Stimulated activated naive B cell treated with anti-CD40 and anti-IgM and Interleukin-4, amounts not matched to agents 10 μg/mL and 1 μg/mL and 100 μg/mL, for 72 hours (primary cell): ENCODE results near the gene DENND1C.

Experiments
- ATAC-seq, 2 donors: fragments of 150-1000 bp; cut with Tn5 transposase; replicated peaks; 2 replicates each; pipeline ENCODE4 v1.10.0; 2021; ENCODE audit warnings: moderate library complexity in 1 of 2
- DNase-seq: peaks from one replicate; pipeline ENCODE4 v3.0.0; 2021
- H3K27ac Mint-ChIP-seq: one replicate; pipeline ENCODE4 v1.8.0; 2022; ENCODE audit warnings: mild to moderate bottlenecking, mixed read lengths
- H3K27me3 Mint-ChIP-seq, 2 donors: one replicate each; pipeline ENCODE4 v1.8.0; 2022; ENCODE audit warnings: mixed read lengths in 2 of 2
- H3K36me3 Mint-ChIP-seq, 2 donors: one replicate each; pipeline ENCODE4 v1.8.0; 2022; ENCODE audit warnings: mixed read lengths in 2 of 2, mild to moderate bottlenecking in 1 of 2
- H3K4me1 Mint-ChIP-seq, 2 donors: one replicate each; pipeline ENCODE4 v1.8.0; 2022; ENCODE audit warnings: mixed read lengths in 2 of 2, mild to moderate bottlenecking in 1 of 2
- H3K4me3 Mint-ChIP-seq, 2 donors: one replicate each; pipeline ENCODE4 v1.8.0; 2022; ENCODE audit warnings: mild to moderate bottlenecking in 2 of 2, mixed read lengths in 2 of 2, moderate library complexity in 1 of 2
- H3K9me3 Mint-ChIP-seq, 2 donors: one replicate each; pipeline ENCODE4 v1.8.0; 2022; ENCODE audit warnings: mixed read lengths in 2 of 2, mild to moderate bottlenecking in 1 of 2

The DENND1C gene, protein sequence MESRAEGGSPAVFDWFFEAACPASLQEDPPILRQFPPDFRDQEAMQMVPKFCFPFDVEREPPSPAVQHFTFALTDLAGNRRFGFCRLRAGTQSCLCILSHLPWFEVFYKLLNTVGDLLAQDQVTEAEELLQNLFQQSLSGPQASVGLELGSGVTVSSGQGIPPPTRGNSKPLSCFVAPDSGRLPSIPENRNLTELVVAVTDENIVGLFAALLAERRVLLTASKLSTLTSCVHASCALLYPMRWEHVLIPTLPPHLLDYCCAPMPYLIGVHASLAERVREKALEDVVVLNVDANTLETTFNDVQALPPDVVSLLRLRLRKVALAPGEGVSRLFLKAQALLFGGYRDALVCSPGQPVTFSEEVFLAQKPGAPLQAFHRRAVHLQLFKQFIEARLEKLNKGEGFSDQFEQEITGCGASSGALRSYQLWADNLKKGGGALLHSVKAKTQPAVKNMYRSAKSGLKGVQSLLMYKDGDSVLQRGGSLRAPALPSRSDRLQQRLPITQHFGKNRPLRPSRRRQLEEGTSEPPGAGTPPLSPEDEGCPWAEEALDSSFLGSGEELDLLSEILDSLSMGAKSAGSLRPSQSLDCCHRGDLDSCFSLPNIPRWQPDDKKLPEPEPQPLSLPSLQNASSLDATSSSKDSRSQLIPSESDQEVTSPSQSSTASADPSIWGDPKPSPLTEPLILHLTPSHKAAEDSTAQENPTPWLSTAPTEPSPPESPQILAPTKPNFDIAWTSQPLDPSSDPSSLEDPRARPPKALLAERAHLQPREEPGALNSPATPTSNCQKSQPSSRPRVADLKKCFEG

DNA sequence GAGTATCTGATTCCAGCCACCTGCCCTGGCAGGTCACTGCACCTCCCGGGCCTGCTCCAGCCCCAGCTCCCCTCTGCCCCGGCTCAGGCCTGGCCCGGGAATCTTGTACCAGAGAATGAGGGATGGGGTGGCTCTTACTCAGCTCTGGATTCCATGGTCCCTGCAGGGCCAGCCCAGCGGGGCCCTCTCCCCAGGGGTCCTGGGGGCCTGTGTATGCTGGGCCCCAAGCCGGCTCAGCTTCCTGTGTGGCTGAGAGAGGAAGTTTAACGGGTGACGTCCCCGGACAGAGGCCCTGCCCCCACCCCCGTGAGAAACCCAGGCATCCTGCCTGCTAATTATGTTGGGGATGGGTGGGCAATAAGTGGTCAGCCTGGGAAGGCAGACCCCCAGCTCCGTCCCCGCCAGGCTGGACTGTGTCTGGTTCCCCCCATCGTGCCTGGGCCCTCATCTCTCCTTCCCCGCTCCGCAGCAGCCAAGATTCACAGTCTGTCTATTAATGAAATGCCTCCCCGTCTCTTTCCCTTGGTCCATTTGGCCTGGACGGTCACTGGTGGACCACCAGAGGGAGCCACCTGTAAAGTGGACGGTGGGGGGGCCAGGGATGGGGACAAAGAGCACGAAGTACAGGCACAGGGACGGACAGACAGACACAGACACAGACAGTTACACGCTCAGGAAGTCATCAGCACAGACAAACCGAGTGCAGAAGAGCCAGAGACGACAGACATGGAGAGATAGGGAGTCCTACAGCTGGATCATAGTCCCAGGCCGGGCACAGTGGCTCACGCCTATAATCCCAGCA lies at the start of gene DENND1C:
TSS of gene DENND1C (minus strand) at position 247 of the 802 bp plus-strand sequence. CDS start at position 155, 92 bp downstream.
- peak; percentile 67 for DNase-seq
- Mint-ChIP-seq H3K36me3 (peaks cover 7 to 8% of the 10 kb centered on the region in 2 donors), H3K4me3 (peak within 1 kb of the TSS; percentile 91 to 98), H3K4me1 (peaks cover 17 to 27% of the 10 kb centered on the region in 2 donors), H3K27me3 (no peaks in the 10 kb centered on the region), H3K9me3 (no peaks in the 10 kb centered on the region), H3K27ac (peak within 1 kb of the TSS; percentile 97)
- peak; percentile 95 to 96 for ATAC-seq

DNA sequence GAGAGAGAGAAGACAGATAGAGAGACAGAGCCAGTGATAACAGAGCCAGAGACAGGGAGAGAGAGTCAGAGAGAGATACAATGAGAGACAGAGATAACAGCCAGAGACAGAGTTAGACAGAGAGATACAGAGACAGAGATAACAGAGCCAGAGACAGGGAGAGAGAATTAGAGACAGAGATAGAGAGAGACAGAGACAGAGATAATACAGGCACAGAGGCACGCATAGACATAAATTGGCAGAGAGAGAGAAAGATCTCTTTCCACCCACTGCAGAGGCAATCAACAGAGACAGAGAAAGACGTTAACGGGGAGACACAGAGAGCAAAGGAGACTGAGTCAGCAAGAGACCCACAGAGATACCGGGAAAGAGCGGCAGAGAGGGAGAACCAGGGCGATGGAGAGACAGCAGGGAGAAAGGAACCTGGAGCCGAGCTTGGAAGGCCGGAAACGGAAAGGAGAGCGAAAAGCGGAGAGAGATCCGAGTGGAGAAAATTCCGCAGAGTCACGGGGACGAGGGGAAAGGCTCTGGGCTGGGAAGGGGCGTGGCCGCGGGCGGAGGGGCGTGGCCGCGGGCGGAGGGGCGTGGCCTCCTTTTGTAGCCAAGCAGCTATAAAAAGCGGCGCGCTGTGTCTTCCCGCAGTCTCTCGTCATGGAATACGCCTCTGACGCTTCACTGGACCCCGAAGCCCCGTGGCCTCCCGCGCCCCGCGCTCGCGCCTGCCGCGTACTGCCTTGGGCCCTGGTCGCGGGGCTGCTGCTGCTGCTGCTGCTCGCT lies 49.0 kb upstream of the DENND1C start, which contains the start of gene TNFSF9:
TSS of gene TNFSF9 (plus strand) at position 641 of the 777 bp plus-strand sequence. CDS start at position 652, 11 bp downstream.
- Mint-ChIP-seq H3K4me1 (peaks cover 41 to 58% of the 10 kb centered on the region in 2 donors), H3K27me3 (peaks cover 29 to 46% of the 10 kb centered on the region in 2 donors), H3K27ac (peak within 1 kb of the TSS; percentile 77), H3K9me3 (peaks cover 0 to 1% of the 10 kb centered on the region in 2 donors), H3K4me3 (peak within 1 kb of the TSS; percentile 82 to 85), H3K36me3 (peaks cover 26 to 27% of the 10 kb centered on the region in 2 donors)
- DNase-seq, result peak; percentile 75
- peak; percentile 24 to 45 for ATAC-seq

DNA sequence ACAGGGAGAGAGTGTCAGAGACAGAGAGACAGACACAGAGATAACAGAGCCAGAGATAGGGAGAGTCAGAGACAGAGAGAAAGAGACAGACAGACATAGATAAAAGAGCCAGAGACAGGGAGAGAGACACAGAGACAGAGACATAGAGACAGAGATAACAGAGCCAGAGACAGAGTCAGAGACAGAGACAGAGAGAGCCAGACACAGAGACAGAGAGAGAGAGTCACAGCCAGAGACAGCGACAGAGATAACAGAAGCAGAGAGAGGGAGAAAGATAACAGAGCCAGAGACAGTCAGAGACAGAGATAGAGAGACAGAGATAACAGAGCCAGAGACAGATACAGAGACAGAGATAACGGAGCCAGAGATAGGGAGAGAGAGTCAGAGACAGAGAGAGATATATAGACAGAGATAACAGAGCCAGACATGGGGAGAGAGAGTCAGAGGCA lies 48.4 kb upstream of the DENND1C start:
- H3K4me3 Mint-ChIP-seq, result peak overlapping the region; percentile 82 to 85
- peaks cover 20 to 22% of the 10 kb centered on the region in 2 donors for H3K36me3 Mint-ChIP-seq
- peak overlapping the region; percentile 73 for H3K27ac Mint-ChIP-seq
- DNase-seq, result no peak
- H3K4me1 Mint-ChIP-seq, result peaks cover 41 to 55% of the 10 kb centered on the region in 2 donors
- H3K9me3 Mint-ChIP-seq, result no peaks in the 10 kb centered on the region
- peaks cover 29 to 46% of the 10 kb centered on the region in 2 donors for H3K27me3 Mint-ChIP-seq
- no peak for ATAC-seq

DNA sequence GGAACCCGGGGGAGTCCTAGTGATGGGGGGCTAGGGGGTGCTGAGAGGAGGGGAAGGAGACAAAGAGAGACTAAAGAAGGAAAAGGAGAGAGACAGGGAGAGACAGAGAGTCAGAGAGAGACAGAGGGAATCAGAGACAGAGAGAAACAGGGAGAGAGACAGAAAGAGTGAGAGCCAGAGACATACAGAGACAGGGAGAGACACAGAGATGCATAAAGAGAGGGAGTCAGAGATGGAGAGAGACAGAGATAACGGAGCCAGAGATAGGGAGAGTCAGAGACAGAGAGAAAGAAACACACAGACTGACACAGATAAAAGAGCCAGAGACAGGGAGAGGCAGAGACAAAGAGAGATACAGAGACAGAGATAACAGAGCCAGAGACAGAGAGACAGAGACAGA lies 47.8 kb upstream of the DENND1C start:
- Mint-ChIP-seq H3K4me1 (peaks cover 40 to 55% of the 10 kb centered on the region in 2 donors), H3K9me3 (no peaks in the 10 kb centered on the region), H3K4me3 (peak overlapping the region; percentile 82 to 85), H3K27ac (peak overlapping the region; percentile 87), H3K36me3 (peaks cover 16% of the 10 kb centered on the region in 2 donors), H3K27me3 (peaks cover 29 to 43% of the 10 kb centered on the region in 2 donors)
- ATAC-seq (no peak), DNase-seq (no peak)

DNA sequence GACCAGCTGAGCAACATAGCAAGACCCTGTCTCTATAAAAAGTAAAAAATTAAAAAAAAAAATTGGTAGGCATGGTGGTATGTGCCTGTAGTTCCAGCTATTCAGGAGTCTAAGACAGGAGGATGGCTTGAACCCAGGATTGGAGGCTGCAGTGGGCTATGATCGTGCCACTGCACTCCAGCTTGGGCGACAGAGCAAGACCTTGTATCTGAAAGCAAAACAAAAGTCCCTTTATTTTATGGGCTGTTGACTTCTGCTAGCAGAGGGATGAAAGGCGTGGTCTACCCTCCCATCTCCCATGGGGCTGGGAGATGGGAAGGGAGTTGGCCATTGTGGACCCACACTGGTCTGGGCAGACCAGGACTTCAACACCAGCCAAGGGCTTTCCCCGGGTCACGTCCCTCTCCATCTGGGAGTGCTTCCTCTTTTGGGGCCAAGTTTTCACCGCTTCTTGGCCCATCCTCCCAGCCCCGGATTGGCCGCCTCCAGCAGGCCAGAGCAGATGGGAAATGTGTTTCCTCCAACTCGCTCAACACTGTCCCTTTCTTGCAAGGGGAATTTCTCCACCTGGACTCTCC lies 47.0 kb upstream of the DENND1C start:
- Mint-ChIP-seq H3K4me3 (peak overlapping the region; percentile 29 to 85), H3K36me3 (peaks cover 9 to 11% of the 10 kb centered on the region in 2 donors), H3K27me3 (peaks cover 24 to 36% of the 10 kb centered on the region in 2 donors), H3K27ac (peak overlapping the region; percentile 87), H3K4me1 (peaks cover 35 to 52% of the 10 kb centered on the region in 2 donors), H3K9me3 (no peaks in the 10 kb centered on the region)
- ATAC-seq (peak; percentile 26 to 38), DNase-seq (peak; percentile 57)

DNA sequence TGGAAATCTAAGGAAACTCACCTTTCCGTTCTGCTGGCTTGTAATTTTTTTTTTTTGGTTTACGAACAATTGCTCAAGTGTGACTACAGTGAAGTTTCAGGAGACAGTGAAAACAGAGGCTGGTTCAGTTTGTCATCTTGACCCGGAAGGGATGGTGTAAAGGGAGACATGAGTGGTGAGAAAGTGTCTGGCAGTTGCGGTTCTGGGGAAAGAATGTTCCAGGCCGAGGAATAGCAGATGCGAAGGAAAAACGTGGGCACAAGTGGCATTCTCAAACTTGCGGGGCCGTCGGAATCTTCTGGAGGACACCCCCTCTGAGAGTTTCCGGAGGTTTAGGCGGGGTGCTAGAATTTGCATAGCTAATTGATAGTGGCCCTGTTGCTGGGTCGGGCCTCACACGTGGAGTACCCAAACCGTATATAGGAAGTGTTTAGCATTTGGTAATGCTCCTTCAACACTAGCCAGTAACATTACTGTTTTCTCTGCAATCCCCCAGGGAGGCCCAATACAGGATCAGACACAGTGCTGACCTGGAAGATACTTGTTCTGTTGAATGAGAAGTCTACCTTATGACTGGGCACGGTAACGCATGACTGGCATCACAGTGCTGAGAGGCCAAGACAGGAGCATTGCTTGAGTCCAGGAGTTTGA lies 46.4 kb upstream of the DENND1C start:
- Mint-ChIP-seq H3K4me3 (peak overlapping the region; percentile 10), H3K36me3 (peaks cover 9 to 10% of the 10 kb centered on the region in 2 donors), H3K9me3 (no peaks in the 10 kb centered on the region), H3K27ac (peak overlapping the region; percentile 87), H3K27me3 (peaks cover 24 to 34% of the 10 kb centered on the region in 2 donors), H3K4me1 (peaks cover 35 to 53% of the 10 kb centered on the region in 2 donors)
- peak; percentile 72 to 79 for ATAC-seq
- DNase-seq, result peak; percentile 81

DNA sequence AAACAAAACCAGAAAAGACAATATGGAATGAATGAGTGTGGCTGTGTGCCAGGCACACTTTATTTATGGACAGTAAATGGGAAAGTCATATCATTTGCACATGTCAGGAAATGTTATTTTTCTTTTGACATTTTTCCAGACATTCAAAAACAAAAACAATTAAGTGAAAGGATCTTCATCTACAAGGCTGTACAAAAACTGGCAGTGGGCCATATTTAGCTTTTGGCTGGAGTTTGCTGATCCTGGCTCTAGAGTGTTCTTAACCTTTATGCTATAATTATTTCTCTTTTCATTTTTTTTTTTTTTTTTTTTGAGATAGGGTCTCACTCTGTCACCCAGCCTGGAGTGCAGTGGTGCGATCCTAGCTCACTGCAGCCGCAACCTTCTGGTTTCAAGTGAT lies 42.7 kb upstream of the DENND1C start:
- Mint-ChIP-seq H3K9me3 (no peaks in the 10 kb centered on the region), H3K36me3 (no peaks in the 10 kb centered on the region), H3K27me3 (peaks cover 2 to 3% of the 10 kb centered on the region in 2 donors), H3K4me1 (peaks cover 23 to 39% of the 10 kb centered on the region in 2 donors), H3K4me3 (no peak overlapping the region), H3K27ac (no peak overlapping the region)
- no peak for DNase-seq
- no peak for ATAC-seq

DNA sequence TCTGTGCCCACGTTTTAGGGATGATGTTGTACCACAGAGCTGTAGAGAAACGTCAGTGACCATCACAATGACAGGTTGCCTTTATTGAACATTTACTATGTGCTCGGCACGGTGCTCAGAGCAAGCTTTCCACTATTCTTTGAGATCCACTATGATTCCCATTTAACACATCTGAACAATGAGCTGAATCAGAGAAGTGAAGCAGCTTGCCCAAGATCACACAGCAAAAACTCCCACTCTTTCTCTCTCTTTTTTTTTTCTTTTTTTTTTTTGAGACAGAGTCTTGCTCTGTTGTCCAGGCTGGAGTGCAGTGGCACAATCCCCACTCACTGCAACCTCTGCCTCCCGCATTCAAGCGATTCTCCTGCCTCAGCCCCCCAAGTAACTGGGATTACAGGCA lies 41.1 kb upstream of the DENND1C start:
- Mint-ChIP-seq H3K4me3 (peak overlapping the region; percentile 66 to 73), H3K36me3 (no peaks in the 10 kb centered on the region), H3K27me3 (no peaks in the 10 kb centered on the region), H3K27ac (peak overlapping the region; percentile 99), H3K4me1 (peaks cover 25 to 40% of the 10 kb centered on the region in 2 donors), H3K9me3 (no peaks in the 10 kb centered on the region)
- DNase-seq, result no peak
- ATAC-seq, result no peak

DNA sequence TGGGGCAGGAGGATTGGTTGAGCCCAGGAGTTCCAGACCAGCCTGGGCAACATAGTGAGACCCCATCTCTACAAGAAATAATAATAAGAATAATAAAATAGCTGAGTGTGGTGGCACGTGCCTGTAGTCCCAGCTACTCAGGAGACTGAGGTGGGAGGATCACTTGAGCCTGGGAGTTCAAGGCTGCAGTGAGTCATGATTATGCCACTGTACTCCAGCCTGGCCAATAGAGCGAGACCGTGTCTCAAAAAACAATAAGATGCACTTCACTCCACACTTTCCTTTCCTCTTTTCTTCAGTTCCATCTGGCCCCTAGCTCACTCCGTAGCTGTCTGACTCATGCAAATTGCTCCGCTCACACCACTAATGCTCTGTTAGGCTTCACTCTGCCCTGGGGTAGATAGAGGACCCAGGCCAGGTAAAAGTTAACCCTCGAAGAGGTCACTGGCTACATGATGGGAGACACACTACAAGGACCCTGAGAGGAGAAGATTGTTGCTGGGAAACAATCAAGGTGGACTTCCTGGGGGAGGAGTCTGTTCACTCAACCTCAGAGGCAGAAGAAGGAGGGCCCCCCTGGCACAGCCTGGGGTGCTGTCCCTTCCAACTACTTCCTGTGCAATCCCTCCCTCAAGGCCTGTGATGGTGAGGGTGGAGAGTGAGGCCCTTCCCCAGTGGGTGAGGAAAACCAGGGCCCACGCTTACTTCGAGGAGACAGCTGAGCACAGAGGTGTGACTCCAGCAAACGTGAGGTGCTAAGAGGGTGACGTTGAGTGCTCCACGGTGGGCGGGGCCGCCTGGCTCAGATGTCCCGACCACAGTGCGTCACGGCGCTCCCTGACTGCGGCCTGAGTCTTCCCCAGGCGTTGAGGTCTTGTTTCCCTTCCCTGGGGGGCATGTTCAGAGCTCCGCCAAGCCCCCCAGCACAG lies 40.4 kb upstream of the DENND1C start:
- H3K36me3 Mint-ChIP-seq, result no peaks in the 10 kb centered on the region
- DNase-seq (peak; percentile 79), ATAC-seq (peak; percentile 76 to 81)
- peak overlapping the region; percentile 66 to 73 for H3K4me3 Mint-ChIP-seq
- H3K27ac Mint-ChIP-seq, result peak overlapping the region; percentile 99
- no peaks in the 10 kb centered on the region for H3K9me3 Mint-ChIP-seq
- peaks cover 29 to 45% of the 10 kb centered on the region in 2 donors for H3K4me1 Mint-ChIP-seq
- no peaks in the 10 kb centered on the region for H3K27me3 Mint-ChIP-seq

DNA sequence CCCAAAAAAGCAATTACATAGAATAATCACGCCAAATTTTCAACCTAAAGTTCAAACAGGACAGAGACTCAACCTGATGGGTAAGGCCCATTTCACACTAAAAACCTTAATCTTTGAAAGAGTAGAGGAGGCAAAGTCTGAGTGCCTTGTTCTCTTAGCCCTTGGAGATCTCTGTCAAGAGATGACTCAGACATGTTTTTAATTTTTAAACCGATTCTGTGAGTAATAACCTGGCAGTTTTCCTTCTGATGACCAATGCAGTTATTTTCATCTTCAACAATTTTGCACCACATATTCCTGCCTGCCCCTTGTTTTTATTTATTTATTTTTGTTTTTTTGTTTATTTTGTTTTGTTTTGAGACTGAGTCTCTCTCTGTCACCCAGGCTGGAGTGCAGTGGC lies 37.7 kb upstream of the DENND1C start:
- H3K4me1 Mint-ChIP-seq, result peaks cover 36 to 57% of the 10 kb centered on the region in 2 donors
- H3K4me3 Mint-ChIP-seq, result no peak overlapping the region
- peak overlapping the region; percentile 93 for H3K27ac Mint-ChIP-seq
- no peak for DNase-seq
- H3K27me3 Mint-ChIP-seq, result no peaks in the 10 kb centered on the region
- no peak for ATAC-seq
- no peaks in the 10 kb centered on the region for H3K9me3 Mint-ChIP-seq
- H3K36me3 Mint-ChIP-seq, result no peaks in the 10 kb centered on the region

DNA sequence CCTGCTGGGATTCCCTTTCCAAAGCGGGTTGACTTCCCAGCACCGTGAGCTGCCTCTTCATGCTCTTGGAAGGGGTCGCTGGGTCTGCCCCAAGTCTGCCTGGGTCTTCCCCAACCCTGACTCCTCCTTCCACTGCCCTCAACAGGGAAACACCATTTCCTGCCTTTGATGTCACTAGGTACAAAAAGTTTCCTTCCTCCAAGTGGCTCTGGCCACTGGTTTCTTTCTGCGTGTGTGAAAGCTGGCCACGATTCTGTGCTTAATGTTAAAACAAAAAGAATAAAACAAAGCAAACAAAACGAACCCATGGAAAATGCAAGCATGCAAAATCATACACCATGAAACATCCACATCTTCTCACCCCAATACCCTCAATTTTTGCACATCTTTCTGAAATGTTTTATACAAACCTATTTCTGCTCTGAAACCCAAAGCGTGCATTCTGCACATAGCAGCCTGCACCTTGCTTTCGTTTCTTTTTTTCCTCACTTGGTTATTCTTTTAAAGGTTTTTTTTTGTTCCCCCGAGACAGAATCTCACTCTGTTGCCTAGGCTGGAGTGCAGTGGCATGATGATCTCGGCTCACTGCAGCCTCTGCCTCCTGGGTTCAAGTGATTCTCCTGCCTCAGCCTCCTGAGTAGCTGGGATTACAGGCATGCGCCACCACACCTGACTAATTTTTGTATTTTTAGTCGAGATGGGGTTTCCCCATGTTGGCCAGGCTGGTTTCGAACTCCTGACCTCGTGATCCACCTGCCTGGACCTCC lies 36.7 kb upstream of the DENND1C start:
- Mint-ChIP-seq H3K36me3 (no peaks in the 10 kb centered on the region), H3K27me3 (no peaks in the 10 kb centered on the region), H3K4me3 (peak overlapping the region; percentile 76 to 77), H3K4me1 (peaks cover 36 to 52% of the 10 kb centered on the region in 2 donors), H3K9me3 (no peaks in the 10 kb centered on the region), H3K27ac (peak overlapping the region; percentile 93)
- ATAC-seq, result peak; percentile 53 to 57
- peak; percentile 76 for DNase-seq
